Neuronal stem cell (in vitro differentiated cells): ENCODE data around the gene ADRA2C.

ENCODE experiments used
- DNase-seq: peaks from one replicate; pipeline ENCODE4 v3.0.0-alpha.2; 2013; ENCODE audit warnings: low spot score
- H2AFZ ChIP-seq: one replicate; pipeline ENCODE4 v1.6.1; 2013; ENCODE audit warnings: mild to moderate bottlenecking, low read length, inconsistent platforms
- H2AK5ac ChIP-seq: 2 replicates; pipeline ENCODE4 v1.6.1; 2013; ENCODE audit warnings: low read depth, mild to moderate bottlenecking, inconsistent platforms, low read length, moderate library complexity, mixed read lengths
- H2BK120ac ChIP-seq: 2 replicates; pipeline ENCODE4 v1.6.1; 2013; ENCODE audit warnings: low read depth, mild to moderate bottlenecking, inconsistent platforms, low read length, moderate library complexity, mixed read lengths
- H2BK12ac ChIP-seq: one replicate; pipeline ENCODE4 v1.6.1; 2013; ENCODE audit warnings: low read length, inconsistent platforms
- H2BK15ac ChIP-seq: 2 replicates; pipeline ENCODE4 v1.6.1; 2013; ENCODE audit warnings: mild to moderate bottlenecking, low read length, inconsistent platforms, mixed read lengths
- H2BK5ac ChIP-seq: one replicate; pipeline ENCODE4 v1.6.1; 2013; ENCODE audit warnings: inconsistent platforms, mild to moderate bottlenecking, low read length, moderate library complexity
- H3K14ac ChIP-seq: one replicate; pipeline ENCODE4 v1.6.1; 2013; ENCODE audit warnings: low read length, inconsistent platforms
- H3K18ac ChIP-seq: 2 replicates; pipeline ENCODE4 v1.6.1; 2013; ENCODE audit warnings: low read length, inconsistent platforms
- H3K23ac ChIP-seq: 2 replicates; pipeline ENCODE4 v1.6.1; 2013; ENCODE audit warnings: low read depth, mild to moderate bottlenecking, mixed read lengths, low read length, inconsistent platforms; ENCODE audit not compliant: poor library complexity
- H3K27ac ChIP-seq: replicated peaks from 3 replicates; pipeline ENCODE4 v1.5.1; 2013; ENCODE audit warnings: low read length, inconsistent platforms
- H3K27me3 ChIP-seq, 3 experiments: 2 replicates each; pipeline ENCODE4 v1.6.1; 2013; ENCODE audit warnings: low read length in 3 of 3, mild to moderate bottlenecking in 2 of 3, inconsistent platforms in 1 of 3, low read depth in 1 of 3, mixed read lengths in 1 of 3, moderate library complexity in 1 of 3; ENCODE audit not compliant: control insufficient read depth in 3 of 3, insufficient read depth in 3 of 3
- H3K36me3 ChIP-seq, 2 donors: replicated peaks in 1 of 2; 2 replicates each; pipeline ENCODE4 v1.6.1; 2013; ENCODE audit warnings: low read length in 2 of 2; ENCODE audit not compliant: control insufficient read depth in 2 of 2, insufficient read depth in 2 of 2
- H3K4ac ChIP-seq: 2 replicates; pipeline ENCODE4 v1.6.1; 2013; ENCODE audit warnings: inconsistent platforms, mild to moderate bottlenecking, low read length, moderate library complexity
- H3K4me1 ChIP-seq, 2 donors: 1 replicate in 1 of 2; 2 replicates in 1 of 2; pipeline ENCODE4 v1.6.1; 2013; ENCODE audit warnings: low read length in 2 of 2, low read depth in 1 of 2; ENCODE audit not compliant: control insufficient read depth in 2 of 2, insufficient read depth in 1 of 2
- H3K4me2 ChIP-seq: one replicate; pipeline ENCODE4 v1.6.1; 2013; ENCODE audit warnings: mild to moderate bottlenecking, low read length, inconsistent platforms; ENCODE audit not compliant: insufficient read depth, poor library complexity, severe bottlenecking
- H3K4me3 ChIP-seq, 2 donors: 2 replicates each; pipeline ENCODE4 v1.5.1; 2013; ENCODE audit warnings: low read length in 2 of 2, mild to moderate bottlenecking in 2 of 2, inconsistent platforms in 1 of 2, moderate library complexity in 1 of 2
- H3K79me1 ChIP-seq: one replicate; pipeline ENCODE4 v1.6.1; 2013; ENCODE audit warnings: low read depth, mild to moderate bottlenecking, inconsistent platforms, low read length, moderate library complexity
- H3K9ac ChIP-seq: one replicate; pipeline ENCODE4 v1.6.1; 2013; ENCODE audit warnings: mild to moderate bottlenecking, low read depth, low read length, inconsistent platforms; ENCODE audit not compliant: poor library complexity
- H3K9me3 ChIP-seq, 2 donors: replicated peaks in 1 of 2; 2 replicates each; pipeline versions ENCODE3 to v1.6.1; 2013; ENCODE audit warnings: low read length in 2 of 2, mild to moderate bottlenecking in 2 of 2, inconsistent platforms in 1 of 2, low read depth in 1 of 2, mixed read lengths in 1 of 2, moderate library complexity in 1 of 2; ENCODE audit not compliant: control insufficient read depth in 2 of 2, insufficient read depth in 1 of 2
- H4K8ac ChIP-seq: one replicate; pipeline ENCODE4 v1.6.1; 2013; ENCODE audit warnings: low read depth, mild to moderate bottlenecking, inconsistent platforms, low read length, moderate library complexity
- H4K91ac ChIP-seq: one replicate; pipeline ENCODE4 v1.6.1; 2013; ENCODE audit warnings: low read length, low read depth, mild to moderate bottlenecking, inconsistent platforms; ENCODE audit not compliant: poor library complexity
- WGBS, 2 donors: extraction: QIAGEN DNeasy Blood & Tissue Kit; methylation state at CpG; one replicate each; pipeline ENCODE4 v1.1.7; 2013; ENCODE audit warnings: missing lambda C conversion rate in 2 of 2, mixed read lengths in 1 of 2; ENCODE audit not compliant: insufficient read length in 2 of 2, insufficient replicate concordance in 1 of 2; ENCODE audit errors: extremely low coverage in 2 of 2; 5-methylcytosine and 5-hydroxymethylcytosine counted together

Gene ADRA2C

GRCh38 chr4:3746701-3747580 lies 19.2 kb upstream of the ADRA2C start:
- Histone ChIP-seq H3K9ac (no peak overlapping the region), H3K23ac (no peak overlapping the region), H3K4me3 (no peak overlapping the region), H3K4ac (no peak overlapping the region), H2BK15ac (no peak overlapping the region), H2AK5ac (no peak overlapping the region), H3K79me1 (no peaks in the 10 kb centered on the region), H3K9me3 (peaks cover 0 to 9% of the 10 kb centered on the region in 2 donors), H3K27me3 (peaks cover 0 to 83% (median 2%) of the 10 kb centered on the region in 3 experiments), H2AFZ (no peak overlapping the region), H3K36me3 (no peaks in the 10 kb centered on the region), H3K4me1 (peaks cover 0 to 14% of the 10 kb centered on the region in 2 donors), H3K27ac (no peak overlapping the region), H2BK12ac (no peak overlapping the region), H2BK120ac (no peak overlapping the region), H3K18ac (no peak overlapping the region), H4K8ac (no peak overlapping the region), H2BK5ac (no peak overlapping the region), H4K91ac (no peak overlapping the region), H3K4me2 (no peak overlapping the region), H3K14ac (no peak overlapping the region)
- no peak for DNase-seq
- 100% methylated on average over 1 of the region's 23 CpGs; no CpG with 5 or more reads in 1 of the 2 donors for WGBS, 2 donors

- H2AK5ac ChIP-seq: no peak overlapping the region
- H2BK5ac ChIP-seq: no peak overlapping the region
- H3K4ac ChIP-seq: no peak overlapping the region
- WGBS, 2 donors: no CpG with 5 or more reads among the region's 16 CpGs
- DNase-seq: no peak
- H3K9ac ChIP-seq: no peak overlapping the region
- H2BK120ac ChIP-seq: no peak overlapping the region
- H3K18ac ChIP-seq: no peak overlapping the region
- no peak overlapping the region for H4K8ac ChIP-seq
- no peak overlapping the region for H4K91ac ChIP-seq
- peaks cover 0 to 14% of the 10 kb centered on the region in 2 donors for H3K4me1 ChIP-seq
- no peaks in the 10 kb centered on the region for H3K79me1 ChIP-seq
- peaks cover 0 to 87% (median 2%) of the 10 kb centered on the region in 3 experiments for H3K27me3 ChIP-seq
- no peak overlapping the region for H2BK15ac ChIP-seq
- peaks cover 0 to 7% of the 10 kb centered on the region in 2 donors for H3K9me3 ChIP-seq
- H3K36me3 ChIP-seq: no peaks in the 10 kb centered on the region
- no peak overlapping the region for H2AFZ ChIP-seq
- H3K27ac ChIP-seq: no peak overlapping the region
- H3K14ac ChIP-seq: no peak overlapping the region
- no peak overlapping the region for H3K4me3 ChIP-seq
- H2BK12ac ChIP-seq: no peak overlapping the region
- no peak overlapping the region for H3K23ac ChIP-seq
- H3K4me2 ChIP-seq: no peak overlapping the region
Measured at GRCh38 chr4:3747581-3747904, 18.6 kb upstream of the ADRA2C start.

- no CpG with 5 or more reads among the region's 17 CpGs for WGBS, 2 donors
- Histone ChIP-seq H3K4me2 (no peak overlapping the region), H3K4ac (no peak overlapping the region), H2BK5ac (no peak overlapping the region), H3K4me1 (peaks cover 0 to 14% of the 10 kb centered on the region in 2 donors), H2BK120ac (no peak overlapping the region), H2AFZ (no peak overlapping the region), H3K4me3 (no peak overlapping the region), H3K23ac (no peak overlapping the region), H3K36me3 (no peaks in the 10 kb centered on the region), H4K8ac (no peak overlapping the region), H4K91ac (no peak overlapping the region), H3K9me3 (no peaks in the 10 kb centered on the region), H2AK5ac (peak overlapping the region; percentile 41), H2BK15ac (no peak overlapping the region), H2BK12ac (no peak overlapping the region), H3K79me1 (no peaks in the 10 kb centered on the region), H3K18ac (no peak overlapping the region), H3K27ac (no peak overlapping the region), H3K14ac (no peak overlapping the region), H3K27me3 (peaks cover 0 to 86% (median 2%) of the 10 kb centered on the region in 3 experiments), H3K9ac (no peak overlapping the region)
- DNase-seq: no peak
Measured at GRCh38 chr4:3748136-3748898, 17.9 kb upstream of the ADRA2C start.

GRCh38 chr4:3749081-3749480 lies 17.1 kb upstream of the ADRA2C start:
- Histone ChIP-seq H3K79me1 (no peaks in the 10 kb centered on the region), H3K27me3 (peaks cover 0 to 78% (median 2%) of the 10 kb centered on the region in 3 experiments), H3K18ac (peak overlapping the region; percentile 16), H2BK12ac (no peak overlapping the region), H4K8ac (no peak overlapping the region), H3K4me2 (no peak overlapping the region), H3K4me3 (no peak overlapping the region), H3K14ac (no peak overlapping the region), H3K9ac (no peak overlapping the region), H2AFZ (no peak overlapping the region), H3K4me1 (peaks cover 0 to 14% of the 10 kb centered on the region in 2 donors), H4K91ac (no peak overlapping the region), H3K9me3 (no peaks in the 10 kb centered on the region), H3K36me3 (no peaks in the 10 kb centered on the region), H2BK5ac (no peak overlapping the region), H2BK15ac (peak overlapping the region; percentile 50), H3K27ac (no peak overlapping the region), H2AK5ac (no peak overlapping the region), H3K4ac (no peak overlapping the region), H2BK120ac (no peak overlapping the region), H3K23ac (peak overlapping the region; percentile 46)
- DNase-seq: no peak
- WGBS, 2 donors: no CpG with 5 or more reads among the region's 12 CpGs
